ENCODE measurements around the gene F9. TPM values are rescaled to one million over a fixed set of nuclear protein-coding genes. Genes with fewer than 3 reads are reported as not detected.
"Not testable (repeated sequence)": the region's sequence is repeated elsewhere in the genome, so short reads cannot be mapped to it uniquely, and the experiment has no call there.

The F9 gene
- total RNA-seq, 1 donor from 2014 or later = not detected

- no peak for DNase-seq
- Histone ChIP-seq H3K36me3 (no peaks in the 10 kb centered on the region), H3K9me3 (no peaks in the 10 kb centered on the region), H3K27ac (no peak overlapping the region), H3K4me1 (no peaks in the 10 kb centered on the region), H3K27me3 (ENCODE audit: low read depth) (no peaks in the 10 kb centered on the region), H3K4me3 (no peak overlapping the region)
- ATAC-seq = no peak
- TF ChIP-seq, protein P1, sequence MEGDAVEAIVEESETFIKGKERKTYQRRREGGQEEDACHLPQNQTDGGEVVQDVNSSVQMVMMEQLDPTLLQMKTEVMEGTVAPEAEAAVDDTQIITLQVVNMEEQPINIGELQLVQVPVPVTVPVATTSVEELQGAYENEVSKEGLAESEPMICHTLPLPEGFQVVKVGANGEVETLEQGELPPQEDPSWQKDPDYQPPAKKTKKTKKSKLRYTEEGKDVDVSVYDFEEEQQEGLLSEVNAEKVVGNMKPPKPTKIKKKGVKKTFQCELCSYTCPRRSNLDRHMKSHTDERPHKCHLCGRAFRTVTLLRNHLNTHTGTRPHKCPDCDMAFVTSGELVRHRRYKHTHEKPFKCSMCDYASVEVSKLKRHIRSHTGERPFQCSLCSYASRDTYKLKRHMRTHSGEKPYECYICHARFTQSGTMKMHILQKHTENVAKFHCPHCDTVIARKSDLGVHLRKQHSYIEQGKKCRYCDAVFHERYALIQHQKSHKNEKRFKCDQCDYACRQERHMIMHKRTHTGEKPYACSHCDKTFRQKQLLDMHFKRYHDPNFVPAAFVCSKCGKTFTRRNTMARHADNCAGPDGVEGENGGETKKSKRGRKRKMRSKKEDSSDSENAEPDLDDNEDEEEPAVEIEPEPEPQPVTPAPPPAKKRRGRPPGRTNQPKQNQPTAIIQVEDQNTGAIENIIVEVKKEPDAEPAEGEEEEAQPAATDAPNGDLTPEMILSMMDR (IDR thresholded peaks at IDR 0.05) = no peak
- intact Hi-C loops (cut with DNase I) = no loop called here
Measured at GRCh38 chrX:139518475-139518874, 12.1 kb upstream of the F9 start.

DNA sequence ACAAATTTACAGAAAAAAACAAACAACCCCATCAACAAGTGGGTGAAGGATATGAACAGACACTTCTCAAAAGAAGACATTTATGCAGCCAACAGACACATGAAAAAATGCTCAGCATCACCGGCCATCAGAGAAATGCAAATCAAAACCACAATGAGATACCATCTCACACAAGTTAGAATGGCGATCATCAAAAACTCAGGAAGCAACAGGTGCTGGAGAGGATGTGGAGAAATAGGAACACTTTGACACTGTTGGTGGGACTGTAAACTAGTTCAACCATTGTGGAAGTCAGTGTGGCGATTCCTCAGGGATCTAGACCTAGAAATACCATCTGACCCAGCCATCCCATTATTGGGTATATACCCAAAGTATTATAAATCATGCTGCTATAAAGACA lies 1.7 kb upstream of the F9 start:
- H3K4me1 ChIP-seq; intact Hi-C loops (cut with DNase I); H3K9me3 ChIP-seq; H3K27me3 ChIP-seq (ENCODE audit: low read depth); ATAC-seq; H3K4me3 ChIP-seq; DNase-seq; H3K27ac ChIP-seq; H3K36me3 ChIP-seq: not testable (repeated sequence)

- Histone ChIP-seq H3K4me3 (no peak overlapping the region), H3K27ac (no peak overlapping the region), H3K27me3 (ENCODE audit: low read depth) (no peaks in the 10 kb centered on the region), H3K4me1 (no peaks in the 10 kb centered on the region), H3K9me3 (no peaks in the 10 kb centered on the region), H3K36me3 (no peaks in the 10 kb centered on the region)
- no peak for ATAC-seq
- TF ChIP-seq, protein P1 (IDR thresholded peaks at IDR 0.05) = no peak
- intact Hi-C loops (cut with DNase I) = no loop called here
- no peak for DNase-seq
Measured at GRCh38 chrX:139532834-139533233, 2.3 kb downstream of the F9 start.

- Histone ChIP-seq H3K9me3 (no peaks in the 10 kb centered on the region), H3K36me3 (no peaks in the 10 kb centered on the region), H3K27ac (no peak overlapping the region), H3K4me1 (no peaks in the 10 kb centered on the region), H3K4me3 (no peak overlapping the region), H3K27me3 (ENCODE audit: low read depth) (no peaks in the 10 kb centered on the region)
- ATAC-seq (no peak), DNase-seq (no peak)
- intact Hi-C loops (cut with DNase I) = no loop called here
- TF ChIP-seq, protein P1 (IDR thresholded peaks at IDR 0.05) = no peak
Measured at GRCh38 chrX:139533444-139533843, 2.9 kb downstream of the F9 start.

GRCh38 chrX:139538907-139539790 lies 8.6 kb downstream of the F9 start:
- ATAC-seq = no peak
- intact Hi-C loops (cut with DNase I) = no loop called here
- no peaks in the 10 kb centered on the region for H3K27me3 ChIP-seq (ENCODE audit: low read depth)
- no peaks in the 10 kb centered on the region for H3K36me3 ChIP-seq
- TF ChIP-seq, protein P1 (IDR thresholded peaks at IDR 0.05) = no peak
- H3K4me3 ChIP-seq = no peak overlapping the region
- no peak for DNase-seq
- H3K27ac ChIP-seq = no peak overlapping the region
- no peaks in the 10 kb centered on the region for H3K4me1 ChIP-seq
- H3K9me3 ChIP-seq = no peaks in the 10 kb centered on the region

DNA sequence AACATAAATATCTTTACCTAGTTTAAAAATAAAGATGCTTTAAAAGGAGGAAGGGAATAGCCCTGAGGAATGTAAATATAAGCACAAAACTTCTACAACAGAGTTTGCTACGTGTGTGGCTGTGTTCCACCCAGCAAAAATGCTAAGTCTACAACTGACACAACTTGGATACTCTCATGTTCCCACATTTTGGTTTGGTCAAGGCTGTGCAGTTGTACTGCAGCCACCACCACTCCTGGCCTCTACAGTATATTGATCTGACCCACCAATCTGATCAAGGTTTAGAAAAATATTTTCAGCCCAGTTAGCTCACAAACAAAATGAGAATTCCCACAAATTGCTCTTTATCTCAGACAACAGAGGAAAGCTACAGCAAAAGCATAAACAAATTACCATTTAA lies 12.1 kb downstream of the F9 start:
- Histone ChIP-seq H3K27ac (no peak overlapping the region), H3K36me3 (no peaks in the 10 kb centered on the region), H3K4me1 (no peaks in the 10 kb centered on the region), H3K27me3 (ENCODE audit: low read depth) (no peaks in the 10 kb centered on the region), H3K4me3 (no peak overlapping the region), H3K9me3 (no peaks in the 10 kb centered on the region)
- no peak for ATAC-seq
- TF ChIP-seq, protein P1 (IDR thresholded peaks at IDR 0.05) = no peak
- intact Hi-C loops (cut with DNase I) = no loop called here
- no peak for DNase-seq
